HG02840 (cell line): ENCODE data around the gene TAF6.
"Not testable (repeated sequence)": the region's sequence is repeated elsewhere in the genome, so short reads cannot be mapped to it uniquely, and the experiment has no call there.

Experiments
- ATAC-seq: cut with Tn5 transposase; IDR thresholded peaks from one replicate; pipeline ENCODE4 v1.9.1; 2021; ENCODE audit warnings: mild to moderate bottlenecking, moderate library complexity, moderate number of reproducible peaks; ENCODE audit not compliant: unreplicated experiment, low FRiP score

The TAF6 gene

GRCh38 chr7:100152937-100153666, 33.9 kb upstream of the TAF6 start:
- ATAC-seq, result no peak

GRCh38 chr7:100152404-100152803, 33.2 kb upstream of the TAF6 start:
- ATAC-seq, result no peak

- ATAC-seq, result peak; percentile 99
Observed at GRCh38 chr7:100148559-100149328, 29.6 kb upstream of the TAF6 start, which contains the start of gene LAMTOR4. Gene LAMTOR4, plus strand, starts transcription at chr7:100148918. Its CDS starts 55 bp downstream, at chr7:100148973.

- ATAC-seq, result no peak
Observed at GRCh38 chr7:100148225-100148558, 29.0 kb upstream of the TAF6 start.

- no peak for ATAC-seq
Observed at GRCh38 chr7:100147278-100147677, 28.1 kb upstream of the TAF6 start.

GRCh38 chr7:100146350-100146749, 27.2 kb upstream of the TAF6 start:
- ATAC-seq, result not testable (repeated sequence)

GRCh38 chr7:100142461-100142860, 23.3 kb upstream of the TAF6 start:
- ATAC-seq, result no peak

GRCh38 chr7:100141555-100141949, 22.4 kb upstream of the TAF6 start:
- ATAC-seq, result no peak

- no peak for ATAC-seq
Observed at GRCh38 chr7:100137851-100138760, 18.9 kb upstream of the TAF6 start.

GRCh38 chr7:100132697-100133151, 13.6 kb upstream of the TAF6 start:
- peak; percentile 53 for ATAC-seq

GRCh38 chr7:100132126-100132525, 13.0 kb upstream of the TAF6 start:
- no peak for ATAC-seq

- no peak for ATAC-seq
Observed at GRCh38 chr7:100130608-100131453, 11.7 kb upstream of the TAF6 start.

GRCh38 chr7:100130220-100130607, 11.1 kb upstream of the TAF6 start:
- not testable (repeated sequence) for ATAC-seq

- ATAC-seq, result no peak
Observed at GRCh38 chr7:100128637-100128963, 9.4 kb upstream of the TAF6 start.

GRCh38 chr7:100127866-100128636, 8.9 kb upstream of the TAF6 start:
- no peak for ATAC-seq

- peak; percentile 66 for ATAC-seq
Observed at GRCh38 chr7:100126931-100127865, 8.0 kb upstream of the TAF6 start, which contains the start of gene MBLAC1. Gene MBLAC1, plus strand, starts transcription at chr7:100126967. Its CDS starts 429 bp downstream, at chr7:100127396.

GRCh38 chr7:100126239-100126930, 7.2 kb upstream of the TAF6 start:
- peak; percentile 26 for ATAC-seq
